Posterior vena cava (tissue), 2 donors: Measurements from ENCODE around the gene TMX3. TPM values are rescaled to one million over a fixed set of nuclear protein-coding genes. Genes with fewer than 3 reads are reported as not detected.

Source experiments
- DNase-seq: peaks from one replicate; pipeline ENCODE4 v3.0.0-alpha.2; 2020; ENCODE audit warnings: low spot score
- intact Hi-C, 2 donors: fragments of 100-400 bp; cut with DNase I; formaldehyde crosslinking; loops; one replicate each; pipeline versions ENCODE4 v1.14.1 to v1.14.2; 2022 to 2023
- total RNA-seq, 2 donors: library from RNA; stranded (reverse); fragmentation: NEBNext Ultra II Directional; extraction: Animal tissue kit (Norgen Biotek cat#: 25700); gene quantifications; one replicate each; pipeline ENCODE4 v1.2.1, GENCODE V29; 2021
- donor health status: DM: yes; HTN: yes; CAD: no.
- donor health status: DM: yes; HTN: yes; CAD: no.

The TMX3 gene
- total RNA-seq, 2 donors from 2014 or later: 41.8 to 44.0 TPM

DNA sequence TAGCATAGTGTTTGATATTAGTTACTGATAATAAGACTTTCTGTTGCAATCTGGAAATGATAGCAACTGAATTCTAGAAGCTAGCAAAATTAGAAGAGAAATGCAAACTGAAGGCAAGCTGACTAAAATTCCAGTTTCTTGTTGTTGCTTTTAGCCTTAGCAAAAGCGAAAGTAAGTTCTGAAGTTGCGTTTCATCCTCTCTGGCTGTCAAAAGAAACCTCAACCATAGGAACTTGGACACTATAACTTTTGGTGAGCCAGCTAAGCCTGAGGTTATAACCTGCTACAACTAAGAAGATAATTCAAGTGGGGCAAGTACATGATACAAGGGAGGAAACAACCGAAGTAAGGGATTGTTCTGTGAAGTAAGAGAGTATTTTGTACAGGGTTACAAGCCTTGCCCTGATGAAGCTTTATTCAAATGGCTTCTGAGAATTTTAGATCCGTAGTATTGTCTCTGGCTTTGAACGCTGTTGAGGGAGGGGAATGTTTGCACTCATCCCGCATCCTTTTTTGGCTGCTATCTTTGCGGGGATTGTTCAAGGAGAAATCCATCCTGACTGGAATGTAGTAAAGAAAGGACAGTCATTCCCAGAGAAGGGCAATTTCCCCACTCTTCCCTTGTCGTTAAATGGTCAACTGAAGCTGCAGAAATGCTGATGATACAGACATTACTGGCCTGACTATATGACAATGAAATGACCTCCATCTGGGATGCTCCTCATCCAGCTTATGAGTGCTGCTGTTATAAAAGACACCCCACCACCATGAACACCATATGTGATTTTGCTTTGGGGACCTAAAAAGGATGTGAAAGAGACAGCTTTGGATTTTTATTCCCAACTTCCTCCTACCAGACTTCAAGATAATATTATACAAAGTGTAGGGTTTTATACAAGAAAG, 7.0 kb upstream of the TMX3 start:
- no peak for DNase-seq
- intact Hi-C loops: no loop called here

DNA sequence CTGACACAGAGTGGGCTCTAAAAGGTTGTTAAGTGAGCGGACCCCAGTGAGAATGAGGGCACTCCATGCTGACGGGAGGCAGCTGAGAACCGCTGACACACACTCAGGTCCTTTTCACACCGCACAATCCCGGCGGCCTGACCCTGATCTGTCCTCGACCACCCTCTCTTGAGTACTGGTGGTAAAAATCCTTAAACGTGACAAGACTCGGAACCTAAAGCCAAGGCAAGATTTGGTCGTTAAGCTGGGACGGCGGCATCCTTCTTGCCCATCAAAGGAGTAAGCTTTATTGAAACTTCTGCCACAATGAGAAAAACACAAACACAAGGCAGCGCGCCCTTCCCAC, 569 bp downstream of the TMX3 start:
- DNase-seq: no peak
- intact Hi-C loops: no loop called here

DNA sequence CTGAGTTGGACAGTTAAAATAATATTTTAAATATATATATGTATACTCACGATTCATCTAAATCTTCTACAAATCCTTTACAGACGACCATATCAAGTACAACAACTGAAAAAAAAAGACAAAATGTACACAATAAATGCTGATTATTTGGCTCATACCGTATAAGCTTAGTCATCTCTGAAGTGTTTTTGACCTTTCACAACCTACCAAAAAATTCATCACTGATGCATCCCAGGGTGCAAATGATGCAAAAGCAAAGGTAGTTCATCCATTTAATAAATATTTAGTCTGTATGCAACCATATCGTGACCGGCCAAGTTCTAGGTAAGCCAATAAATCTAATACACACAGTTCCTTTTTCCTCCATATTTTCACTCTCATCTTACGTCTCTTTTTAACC, 1.1 kb downstream of the TMX3 start:
- intact Hi-C loops: no loop called here
- no peak for DNase-seq

DNA sequence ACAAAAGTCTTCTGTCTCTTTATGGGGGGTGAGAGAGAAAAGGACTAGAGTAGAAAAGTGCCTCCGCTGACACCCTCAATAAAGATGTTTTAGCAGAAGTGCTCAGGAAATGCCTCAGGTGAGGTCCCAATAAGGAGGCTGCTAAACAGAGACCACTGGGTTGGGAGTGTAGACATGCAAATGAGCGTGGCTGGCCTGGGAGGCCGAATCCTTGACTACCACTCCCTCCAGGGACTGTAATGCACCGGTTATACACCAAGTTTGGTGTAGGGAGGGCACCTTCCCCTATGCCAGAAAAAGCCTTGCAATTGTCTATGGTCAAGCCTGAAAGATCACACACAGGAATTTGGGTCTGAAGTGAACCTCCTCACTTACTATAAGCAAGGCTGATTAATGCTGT, 1.8 kb downstream of the TMX3 start:
- intact Hi-C loops: no loop called here

DNA sequence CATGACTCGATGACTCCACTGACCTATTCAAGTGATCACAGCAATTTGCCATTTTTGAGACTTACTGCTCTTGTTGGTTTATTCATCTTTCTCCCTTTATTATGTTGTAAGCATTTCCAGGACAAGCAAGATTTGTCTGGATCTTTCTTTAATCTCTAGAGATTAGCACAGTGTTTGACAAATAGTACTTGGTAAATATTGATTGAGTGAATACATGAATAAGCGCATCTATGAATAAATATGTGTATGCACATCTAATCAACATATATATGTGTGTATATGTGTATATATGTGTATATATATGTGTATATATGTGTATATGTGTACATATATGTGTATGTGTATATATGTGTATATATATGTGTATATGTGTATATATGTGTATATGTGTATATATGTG, 7.3 kb downstream of the TMX3 start:
- intact Hi-C loops: no loop called here
- no peak for DNase-seq

More for the DNA sequence above, 1.8 kb downstream of the TMX3 start:
- no peak for DNase-seq

DNA sequence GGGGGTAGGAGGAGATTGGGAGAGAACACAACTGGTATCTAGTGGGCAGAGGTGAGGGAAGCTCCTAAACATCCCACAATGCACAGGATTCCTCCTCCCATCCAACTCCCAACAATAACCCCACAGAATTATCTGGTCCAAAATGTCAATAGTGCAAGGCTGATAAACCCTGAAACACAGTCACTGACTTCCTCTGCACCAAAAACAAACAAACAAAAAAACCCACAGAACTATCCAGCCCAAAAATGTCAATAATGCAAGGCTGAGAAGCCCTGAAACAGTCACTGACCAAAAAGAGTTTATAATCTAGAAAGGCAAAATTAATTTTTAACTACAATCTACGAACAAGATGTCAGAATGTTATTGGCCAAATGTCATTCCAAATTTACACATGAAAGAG, 9.8 kb downstream of the TMX3 start:
- DNase-seq: no peak
- intact Hi-C loops: no loop called here

DNA sequence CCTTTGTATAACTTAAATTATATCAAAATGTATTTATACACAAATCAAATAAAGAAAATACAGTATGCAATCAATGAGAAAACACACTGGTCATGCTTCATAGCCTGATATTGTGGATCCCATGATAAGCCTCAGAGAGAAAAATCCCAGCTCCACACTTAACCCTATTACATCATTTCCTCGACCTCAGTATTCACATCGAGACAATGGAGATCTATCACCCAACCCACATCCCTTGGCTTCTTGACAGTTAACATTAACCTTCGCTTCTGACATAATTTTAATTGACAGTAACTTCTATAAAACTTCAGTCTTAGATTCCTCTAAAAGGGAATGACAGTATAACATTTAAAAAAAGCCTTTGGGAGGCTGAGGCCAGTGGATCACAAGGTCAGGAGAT, 11.6 kb downstream of the TMX3 start:
- no peak for DNase-seq

DNA sequence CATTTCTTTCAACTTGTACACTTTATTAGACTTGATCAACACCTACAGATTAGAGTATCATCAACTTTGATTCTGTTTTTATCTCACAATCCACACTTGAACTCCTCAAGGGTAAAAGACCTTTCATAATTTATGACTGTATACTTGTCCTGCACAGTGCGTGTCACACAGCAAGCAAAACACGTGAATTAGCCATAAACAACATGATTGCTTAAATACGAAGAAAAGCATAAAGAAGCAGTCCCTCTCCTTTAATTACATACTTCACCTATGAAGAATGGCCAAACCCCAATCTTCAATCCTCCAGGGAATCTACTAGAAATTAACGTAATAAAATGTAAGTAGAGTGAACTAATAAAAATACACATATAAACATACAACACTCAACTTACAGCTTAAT, 13.6 kb downstream of the TMX3 start:
- DNase-seq: no peak
- intact Hi-C loops: no loop called here

More for the DNA sequence above, 11.6 kb downstream of the TMX3 start:
- intact Hi-C loops: no loop called here

DNA sequence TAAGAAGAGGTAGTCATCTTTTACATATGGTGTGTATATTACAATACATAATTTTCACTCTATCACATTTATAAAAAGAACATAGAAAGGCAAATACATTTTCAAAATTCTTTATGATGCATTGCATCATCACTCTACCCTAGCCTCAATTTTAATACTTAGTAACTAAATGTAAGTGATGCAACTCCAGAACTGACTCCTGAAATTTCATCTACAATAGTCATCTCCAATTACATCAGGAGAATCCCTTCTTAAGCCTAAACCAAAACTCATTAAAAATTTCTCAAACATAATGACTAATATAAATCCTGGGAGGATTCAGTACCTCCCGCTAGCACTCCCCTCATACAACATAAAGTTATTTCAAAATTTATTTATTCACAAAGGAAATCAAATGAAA, 15.9 kb downstream of the TMX3 start:
- intact Hi-C loops: no loop called here
- no peak for DNase-seq

DNA sequence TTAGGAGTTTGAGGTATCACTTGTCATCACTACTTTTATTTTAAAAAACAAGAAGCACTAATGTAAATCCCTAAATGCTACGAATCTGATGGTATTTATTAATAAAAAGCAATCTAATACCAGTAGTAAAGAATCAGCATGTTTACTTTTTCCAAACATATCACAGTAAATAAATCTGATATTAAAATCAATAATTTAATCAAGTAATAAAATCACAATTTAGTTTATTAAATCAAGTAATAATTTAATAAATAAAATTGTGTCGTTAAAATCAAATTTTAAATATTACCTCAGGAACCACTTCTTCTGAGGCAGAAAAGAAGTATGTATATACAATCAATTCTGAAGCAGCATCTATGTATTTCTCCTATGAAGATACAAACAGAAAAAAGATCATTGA, 18.0 kb downstream of the TMX3 start:
- DNase-seq: no peak
- intact Hi-C loops: no loop called here

DNA sequence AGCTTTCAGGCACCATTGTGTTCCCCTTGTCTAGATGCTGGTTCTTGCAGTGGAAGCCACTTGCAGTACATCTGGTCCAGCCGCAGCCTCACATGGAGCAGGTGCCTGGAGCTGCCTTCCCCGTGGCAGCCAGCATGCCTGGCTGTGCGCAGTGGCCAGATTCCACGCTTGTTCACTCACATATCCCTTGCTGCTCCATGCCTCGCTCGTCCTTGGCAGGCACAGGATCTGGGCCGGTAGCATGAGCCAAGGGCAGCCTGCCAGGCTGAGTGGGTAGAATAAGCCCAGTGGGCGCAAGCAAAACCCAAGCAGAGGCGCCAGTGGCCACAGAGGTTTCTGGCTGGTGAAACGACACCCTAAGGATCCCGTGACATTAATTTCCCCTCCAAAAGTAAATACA, 20.6 kb downstream of the TMX3 start:
- DNase-seq: no peak
- intact Hi-C loops: no loop called here

DNA sequence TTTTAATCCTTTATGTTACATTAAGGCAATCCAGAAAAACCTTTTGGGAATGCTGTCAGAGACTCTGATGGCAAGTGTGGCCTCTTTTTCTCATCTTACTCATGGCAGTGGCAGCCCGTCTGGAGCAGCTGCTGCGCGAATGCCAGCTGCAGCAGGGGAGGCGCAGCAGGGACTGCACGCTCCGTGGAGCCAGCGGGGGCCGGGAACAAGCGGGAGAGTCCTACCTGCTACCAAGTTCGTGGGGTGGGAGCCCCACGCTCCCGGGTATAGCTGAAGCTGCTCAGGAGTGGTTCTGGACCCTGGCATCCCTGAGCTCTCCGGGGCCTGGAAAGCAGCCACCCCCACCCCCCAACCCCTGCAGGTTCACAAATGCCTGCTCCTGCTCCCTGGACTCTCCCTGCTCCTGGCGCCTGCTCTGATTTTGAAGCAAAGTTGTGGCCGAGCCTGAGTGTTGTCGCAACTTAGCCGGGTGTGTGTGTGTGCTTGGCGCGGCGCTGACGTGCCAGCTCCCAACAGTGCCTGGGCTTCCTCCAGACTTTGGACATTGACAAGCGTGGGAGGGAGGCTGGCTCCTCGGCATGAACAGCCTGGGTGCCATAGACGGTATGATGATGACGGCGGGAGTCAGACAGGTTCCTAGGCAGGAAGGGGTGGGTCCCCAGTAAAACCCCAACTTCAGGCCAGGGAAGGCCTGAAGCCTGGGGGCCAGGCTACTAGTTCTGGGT, 21.7 kb downstream of the TMX3 start:
- no peak for DNase-seq
- intact Hi-C loops: no loop called here

DNA sequence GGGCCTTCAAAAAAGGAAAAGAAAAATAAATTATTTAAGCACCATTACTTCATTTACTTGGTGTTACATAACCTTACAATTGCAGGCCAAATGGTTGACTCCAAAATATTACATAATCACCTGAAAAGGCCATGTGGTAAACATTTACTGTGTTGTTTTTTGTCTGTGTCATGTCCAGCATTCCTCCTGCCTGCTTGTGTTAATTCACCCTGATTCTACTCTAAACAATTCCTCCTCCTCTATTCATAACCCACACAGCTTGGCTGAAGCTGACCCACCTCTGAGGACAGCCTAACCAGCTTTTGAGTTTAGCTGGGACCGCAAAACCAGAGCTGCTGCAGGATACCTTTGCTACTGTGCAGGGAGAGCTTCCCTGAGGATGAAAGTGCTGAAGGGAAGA, 35.4 kb downstream of the TMX3 start:
- no peak for DNase-seq
- intact Hi-C loops: no loop called here

DNA sequence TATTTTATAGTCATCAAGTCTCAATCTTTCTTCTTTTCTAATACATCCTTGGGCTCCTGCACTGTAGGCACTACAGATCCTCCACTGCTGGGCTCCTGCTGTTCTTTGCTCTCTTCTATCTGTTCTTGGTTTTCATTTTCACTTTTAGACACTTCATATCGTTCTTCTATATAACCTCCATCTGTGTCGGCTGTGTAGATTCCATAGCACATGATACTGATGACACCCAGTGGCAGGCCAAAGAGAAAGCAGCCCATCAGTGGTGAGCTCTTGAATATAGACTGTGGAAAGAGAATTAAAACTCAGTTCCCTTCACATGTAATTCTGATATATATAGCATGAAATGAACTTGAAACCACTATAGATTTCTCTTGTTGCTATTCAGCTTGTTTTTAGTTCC, 38.0 kb downstream of the TMX3 start:
- no peak for DNase-seq
- intact Hi-C loops: no loop called here

DNA sequence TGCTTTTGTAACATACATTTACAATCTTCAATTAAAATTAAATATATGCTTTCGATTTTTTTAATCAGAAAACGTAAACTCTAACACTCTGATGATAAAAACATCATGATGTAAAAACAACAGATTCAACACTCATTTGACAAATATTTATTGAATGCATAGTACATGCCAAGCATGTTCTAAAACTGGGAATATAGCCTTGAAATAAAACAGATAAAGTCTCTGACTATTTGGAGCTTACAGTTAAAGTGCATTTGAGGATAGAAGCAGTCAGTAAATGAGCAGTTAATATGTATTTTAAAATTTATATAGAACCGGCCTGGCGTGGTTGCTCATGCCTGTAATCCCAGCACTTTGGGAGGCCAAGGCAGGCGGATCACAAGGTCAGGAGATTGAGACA, 47.8 kb downstream of the TMX3 start:
- DNase-seq: no peak
- intact Hi-C loops: loop anchor here in 1 of 2 donors (10.0 kb wide), 1 partner anchor 1452 kb away; no protein-coding TSS in a partner anchor

DNA sequence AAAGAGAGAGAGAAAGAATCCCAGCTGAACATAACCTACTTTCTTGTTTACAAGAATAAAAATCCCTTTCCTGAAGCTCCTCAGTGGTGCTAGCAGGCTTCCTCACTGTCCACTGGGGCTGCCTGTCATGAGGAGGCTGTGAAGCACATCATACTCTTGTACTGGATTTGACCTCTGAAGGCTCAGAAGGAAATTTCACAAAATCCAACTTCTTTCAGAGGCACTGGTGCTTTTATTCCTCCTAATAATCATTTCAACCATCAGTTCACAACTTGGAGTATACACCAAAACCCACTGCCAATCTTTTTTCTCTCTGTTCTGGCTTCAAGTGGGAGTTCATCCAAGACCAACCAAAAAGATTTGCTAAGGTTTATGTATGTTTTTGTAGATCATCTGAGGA, 48.5 kb downstream of the TMX3 start:
- DNase-seq: no peak
- intact Hi-C loops: loop anchor here in 1 of 2 donors (10.0 kb wide), 1 partner anchor 1452 kb away; no protein-coding TSS in a partner anchor

DNA sequence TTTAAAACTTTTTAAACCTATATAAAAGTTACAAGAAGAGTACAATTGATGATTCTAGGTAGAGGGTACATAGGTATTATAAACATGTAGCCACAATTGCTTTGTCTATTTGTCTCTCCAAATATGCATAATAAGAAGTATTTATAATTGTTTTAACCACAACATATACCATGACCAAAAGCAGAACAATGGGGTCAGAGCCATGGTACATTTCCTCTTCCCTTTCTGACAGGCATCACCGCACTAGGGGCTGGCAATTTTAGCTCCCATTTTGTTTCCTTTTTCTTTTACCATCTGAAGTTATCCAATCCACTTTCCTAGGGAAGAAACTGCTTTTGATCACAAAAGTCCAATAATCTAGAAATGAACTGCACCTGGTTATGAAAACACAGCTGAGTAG, 49.3 kb downstream of the TMX3 start:
- DNase-seq: no peak
- intact Hi-C loops: loop anchor here in 1 of 2 donors (10.0 kb wide), 1 partner anchor 1451 kb away; no protein-coding TSS in a partner anchor

DNA sequence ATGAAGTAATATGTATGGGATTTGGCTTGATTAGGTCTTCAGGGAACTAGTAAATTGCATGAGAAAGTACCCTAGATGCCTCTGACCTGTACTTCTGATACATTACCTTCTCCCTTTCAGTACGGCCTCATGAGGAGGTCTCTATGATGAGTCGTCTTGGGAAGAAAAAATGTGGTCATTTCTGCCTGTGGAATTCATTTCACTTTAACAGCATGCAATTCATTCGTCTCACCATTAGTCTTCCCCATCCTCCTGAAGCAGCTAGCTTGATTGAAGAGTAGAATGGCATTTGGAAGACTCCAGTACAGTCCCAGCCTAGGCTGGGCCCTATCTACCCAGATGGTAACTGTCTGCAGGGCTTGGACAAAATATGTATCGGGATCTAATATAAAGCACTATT, 52.2 kb downstream of the TMX3 start:
- no peak for DNase-seq
- intact Hi-C loops: loop anchor here (5.0 to 10.0 kb wide), 2 partner anchors 1445 to 1448 kb away; no protein-coding TSS in a partner anchor

DNA sequence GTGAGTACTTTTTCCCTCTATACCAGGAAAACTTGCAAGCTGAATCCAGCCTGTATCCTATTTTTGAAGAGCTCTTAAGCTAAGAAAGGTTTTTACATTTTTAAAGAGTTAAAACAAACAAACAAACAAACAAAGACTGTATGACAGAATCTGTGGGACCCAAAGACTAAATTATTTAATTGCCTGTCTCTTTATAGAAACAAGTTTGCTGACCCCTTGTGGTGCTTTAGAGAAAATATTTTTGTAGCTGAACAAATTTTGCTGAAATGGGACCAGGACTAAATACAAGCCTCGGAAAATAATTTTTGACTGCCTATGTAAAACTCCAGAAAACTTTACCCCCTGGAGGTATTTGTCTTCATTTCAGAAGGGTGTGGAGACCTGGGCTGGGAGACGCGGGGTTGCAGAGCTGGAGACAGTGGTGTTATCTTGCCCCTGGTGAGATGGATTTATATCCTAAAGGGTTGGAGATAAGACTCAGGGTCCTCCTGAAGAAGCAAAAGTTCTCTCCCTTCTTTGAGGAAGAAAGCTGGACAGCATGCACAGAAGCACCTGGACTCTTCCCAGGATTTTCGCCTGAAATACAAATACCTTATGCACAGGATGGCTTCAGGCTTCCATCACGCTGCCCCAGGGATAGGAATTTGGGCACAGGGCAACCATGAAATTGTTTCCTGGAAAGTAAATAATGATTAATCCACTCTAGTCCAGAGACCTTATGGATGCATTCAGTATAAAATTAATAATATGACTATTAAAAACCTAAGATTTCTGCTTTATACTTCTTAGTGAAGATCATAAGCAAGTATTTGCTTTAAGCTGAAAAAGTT, 54.3 kb downstream of the TMX3 start:
- intact Hi-C loops: loop anchor here (5.0 to 10.0 kb wide), 2 partner anchors 1443 to 1446 kb away; no protein-coding TSS in a partner anchor
- no peak for DNase-seq

DNA sequence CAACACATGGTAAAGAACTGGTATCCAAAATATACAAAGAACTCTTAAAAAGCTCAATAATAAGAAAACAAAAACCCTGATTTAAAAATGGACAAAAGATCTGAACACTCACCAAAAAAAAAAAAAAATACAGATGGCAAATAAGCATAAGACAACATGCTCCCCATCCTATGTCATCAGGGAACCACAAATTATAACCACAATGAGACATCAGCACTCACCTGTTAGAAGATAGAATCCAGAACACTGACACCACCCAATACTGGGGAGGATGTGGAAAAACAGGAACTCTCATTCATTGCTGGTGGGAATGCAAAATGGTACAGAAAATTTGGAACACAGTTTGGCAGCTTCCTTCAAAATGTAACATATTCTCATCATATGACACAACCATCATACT, 66.7 kb downstream of the TMX3 start:
- DNase-seq: no peak
- intact Hi-C loops: no loop called here
